Choroid plexus epithelial cell (primary cell): ENCODE data around the gene RNU1-2.
A peak's percentile ranks its signal among the peaks of the same experiment; 100 is the strongest.

Experiments used
- DNase-seq: peaks from one replicate; pipeline ENCODE4 v3.0.0-alpha.2; 2010; ENCODE audit warnings: low read depth
- H3K4me3 ChIP-seq: 2 replicates; pipeline ENCODE4 v1.5.1; 2011; ENCODE audit warnings: low read depth, mild to moderate bottlenecking, control low read depth, low read length, moderate library complexity
- TF ChIP-seq, protein P1 (sequence below): conservative IDR thresholded peaks from 2 replicates; pipeline ENCODE4 v1.5.1; 2011; ENCODE audit warnings: low read depth, mild to moderate bottlenecking, control low read depth, inconsistent platforms, low read length, moderate library complexity

RNU1-2 gene

DNA sequence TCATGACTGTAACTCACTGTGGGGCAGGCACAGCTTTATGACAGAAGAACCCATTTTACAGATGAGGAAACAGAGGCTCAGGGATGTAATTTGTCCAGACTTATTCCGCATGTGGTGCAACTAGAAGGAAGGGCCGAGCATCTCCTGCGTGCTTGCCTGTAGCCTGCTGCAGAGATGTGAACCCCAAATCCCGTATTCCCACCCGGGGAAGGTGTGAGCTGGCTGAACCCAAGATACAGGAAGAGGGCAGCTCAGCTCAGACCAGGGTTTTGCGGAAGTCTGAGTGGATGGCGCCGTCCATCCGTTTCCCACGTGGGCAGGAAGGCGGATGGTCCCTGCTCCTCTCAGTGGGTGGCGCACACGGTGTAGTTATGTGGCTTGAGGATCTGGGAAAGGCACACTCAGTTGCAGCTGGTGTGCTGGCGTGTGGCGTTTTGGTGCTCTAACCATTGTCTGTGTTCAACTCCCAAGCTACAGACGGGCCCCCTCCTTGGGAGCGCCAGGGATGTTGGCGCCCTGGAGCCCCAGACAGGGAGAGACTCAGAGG is 27.2 kb downstream of the RNU1-2 start:
- no peak overlapping the region for H3K4me3 ChIP-seq
- TF ChIP-seq, protein P1, sequence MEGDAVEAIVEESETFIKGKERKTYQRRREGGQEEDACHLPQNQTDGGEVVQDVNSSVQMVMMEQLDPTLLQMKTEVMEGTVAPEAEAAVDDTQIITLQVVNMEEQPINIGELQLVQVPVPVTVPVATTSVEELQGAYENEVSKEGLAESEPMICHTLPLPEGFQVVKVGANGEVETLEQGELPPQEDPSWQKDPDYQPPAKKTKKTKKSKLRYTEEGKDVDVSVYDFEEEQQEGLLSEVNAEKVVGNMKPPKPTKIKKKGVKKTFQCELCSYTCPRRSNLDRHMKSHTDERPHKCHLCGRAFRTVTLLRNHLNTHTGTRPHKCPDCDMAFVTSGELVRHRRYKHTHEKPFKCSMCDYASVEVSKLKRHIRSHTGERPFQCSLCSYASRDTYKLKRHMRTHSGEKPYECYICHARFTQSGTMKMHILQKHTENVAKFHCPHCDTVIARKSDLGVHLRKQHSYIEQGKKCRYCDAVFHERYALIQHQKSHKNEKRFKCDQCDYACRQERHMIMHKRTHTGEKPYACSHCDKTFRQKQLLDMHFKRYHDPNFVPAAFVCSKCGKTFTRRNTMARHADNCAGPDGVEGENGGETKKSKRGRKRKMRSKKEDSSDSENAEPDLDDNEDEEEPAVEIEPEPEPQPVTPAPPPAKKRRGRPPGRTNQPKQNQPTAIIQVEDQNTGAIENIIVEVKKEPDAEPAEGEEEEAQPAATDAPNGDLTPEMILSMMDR, result no peak
- no peak for DNase-seq

DNA sequence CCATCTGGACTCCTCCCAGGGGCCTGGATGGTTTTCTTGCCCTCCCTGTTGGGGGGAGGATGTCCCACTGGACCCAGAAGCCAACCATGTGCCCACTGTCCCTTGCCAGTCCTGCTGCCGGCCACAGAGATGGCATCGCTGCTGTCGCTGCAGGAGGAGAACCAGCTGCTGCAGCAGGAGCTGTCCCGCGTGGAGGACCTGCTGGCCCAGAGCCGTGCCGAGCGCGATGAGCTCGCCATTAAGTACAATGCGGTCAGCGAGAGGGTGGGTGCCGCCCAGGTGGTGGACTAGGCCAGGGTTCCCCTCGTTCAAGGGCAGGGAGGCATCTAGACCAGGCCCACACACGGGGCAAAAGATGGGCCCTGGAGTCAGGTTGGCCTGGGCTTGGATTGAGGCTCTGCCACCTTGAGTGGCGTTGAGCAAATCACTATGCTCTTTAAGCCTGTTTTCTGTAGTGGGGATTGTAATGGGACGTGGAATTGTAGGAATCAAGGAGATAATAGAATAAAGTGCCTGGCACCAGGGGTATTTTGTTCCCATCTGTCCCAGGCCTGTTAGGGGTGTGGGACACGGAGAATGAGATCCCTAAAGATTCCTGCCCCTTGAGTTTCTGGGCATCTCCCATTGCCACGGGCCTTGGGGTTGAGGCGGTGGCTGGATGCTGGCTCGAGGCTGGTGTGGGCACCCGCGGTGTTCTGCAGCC is 28.6 kb downstream of the RNU1-2 start:
- no peak overlapping the region for H3K4me3 ChIP-seq
- TF ChIP-seq, protein P1, result no peak
- DNase-seq, result no peak

DNA sequence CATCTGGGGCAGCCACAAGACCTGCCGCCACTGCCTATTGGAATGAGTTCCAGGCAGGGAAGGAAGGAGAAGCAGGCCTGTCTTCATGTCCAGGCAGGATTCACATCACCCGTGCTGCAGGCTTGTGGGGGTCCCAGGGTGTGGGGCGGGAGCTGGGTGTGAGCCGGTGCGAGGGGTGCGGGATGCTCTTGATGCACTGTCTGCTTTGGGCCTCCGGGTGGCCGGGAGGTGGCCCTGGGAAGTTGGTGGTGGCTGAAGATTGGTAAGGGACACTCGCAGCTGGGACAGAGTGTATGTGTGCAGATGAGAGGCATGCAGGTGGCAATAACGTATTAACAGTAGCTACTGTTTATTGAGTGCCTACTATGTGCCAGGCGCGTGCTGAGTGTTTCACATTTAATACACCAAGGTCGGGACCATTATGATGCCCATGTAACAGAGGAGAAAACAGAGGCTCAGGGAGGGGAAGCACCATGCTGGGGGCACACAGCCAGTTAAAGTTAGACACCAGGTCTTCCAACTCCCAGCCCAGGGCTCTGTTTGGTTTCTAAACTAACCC is 29.2 kb downstream of the RNU1-2 start:
- DNase-seq, result no peak
- TF ChIP-seq, protein P1, result peak; percentile 45
- H3K4me3 ChIP-seq, result no peak overlapping the region

DNA sequence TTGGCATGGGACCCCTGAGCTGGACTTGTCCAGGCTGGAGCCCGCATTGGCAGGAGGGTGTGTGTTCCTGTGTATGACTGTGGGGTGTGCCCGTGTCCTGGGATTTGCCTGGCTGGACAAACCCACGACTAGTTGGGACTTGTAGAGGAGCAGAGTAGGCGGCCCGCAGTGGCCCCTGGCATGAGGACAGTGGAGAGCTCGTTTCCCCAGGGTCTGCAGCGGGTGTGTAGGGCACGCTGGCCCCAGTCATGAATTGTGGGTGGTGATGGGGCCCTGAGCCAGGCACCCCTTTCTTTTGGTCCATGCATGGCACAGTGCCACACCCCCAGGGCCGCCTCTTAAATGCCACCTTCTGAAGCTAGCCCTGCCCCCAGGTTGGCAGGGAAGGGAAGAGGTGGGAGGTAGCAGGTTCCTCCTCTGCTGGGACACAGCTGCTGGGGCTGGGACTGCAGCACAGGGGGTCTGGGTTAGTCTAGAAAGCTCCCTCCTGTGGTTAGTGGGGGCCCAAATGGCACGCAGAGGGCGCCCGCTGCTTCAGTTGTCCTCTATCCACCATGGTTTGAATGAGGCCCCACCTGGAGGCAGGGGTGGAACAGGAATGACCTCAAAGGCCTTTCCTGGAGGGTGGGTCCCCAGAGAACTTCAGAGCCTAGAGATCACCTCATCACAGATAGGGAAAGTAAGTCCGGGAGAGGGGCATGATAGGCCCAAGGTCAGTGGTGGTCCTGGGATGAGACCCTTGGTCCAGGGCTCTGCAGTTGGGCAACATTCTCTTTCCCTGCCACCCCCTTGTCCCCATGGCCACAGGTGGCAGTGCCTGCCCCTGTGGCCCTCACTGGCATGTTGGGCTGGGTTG is 30.1 kb downstream of the RNU1-2 start:
- DNase-seq, result no peak
- H3K4me3 ChIP-seq, result no peak overlapping the region
- TF ChIP-seq, protein P1, result no peak

DNA sequence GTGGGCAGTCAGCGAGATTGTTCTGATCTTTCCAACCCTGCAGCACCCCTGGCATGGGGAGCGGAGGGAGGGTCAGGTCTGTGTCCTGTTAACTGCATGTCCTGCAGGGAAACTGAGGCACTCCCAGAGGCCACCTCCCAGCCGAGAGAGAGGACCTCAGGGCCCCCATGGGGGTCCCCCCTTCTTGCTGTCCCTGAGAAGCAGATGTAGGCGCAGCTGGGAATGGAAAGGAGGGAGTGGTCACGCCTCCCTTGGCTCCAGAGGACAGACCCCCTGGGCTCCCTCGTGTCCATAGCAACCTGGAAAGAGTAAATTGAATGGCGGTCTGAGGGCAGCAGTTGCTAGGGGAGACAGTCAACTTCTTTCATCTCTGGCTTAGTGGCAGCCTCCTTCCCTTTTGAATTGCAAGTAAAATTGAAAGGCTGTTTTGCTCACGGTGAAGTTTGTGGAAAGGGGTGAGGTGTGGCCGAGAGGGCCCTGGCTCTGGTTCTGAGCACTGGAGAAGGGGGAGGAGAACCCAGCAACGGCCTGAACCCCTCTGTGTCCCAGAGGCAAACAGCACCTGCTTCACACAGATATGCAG is 30.8 kb downstream of the RNU1-2 start:
- DNase-seq, result peak; percentile 76
- TF ChIP-seq, protein P1, result no peak
- H3K4me3 ChIP-seq, result no peak overlapping the region

DNA sequence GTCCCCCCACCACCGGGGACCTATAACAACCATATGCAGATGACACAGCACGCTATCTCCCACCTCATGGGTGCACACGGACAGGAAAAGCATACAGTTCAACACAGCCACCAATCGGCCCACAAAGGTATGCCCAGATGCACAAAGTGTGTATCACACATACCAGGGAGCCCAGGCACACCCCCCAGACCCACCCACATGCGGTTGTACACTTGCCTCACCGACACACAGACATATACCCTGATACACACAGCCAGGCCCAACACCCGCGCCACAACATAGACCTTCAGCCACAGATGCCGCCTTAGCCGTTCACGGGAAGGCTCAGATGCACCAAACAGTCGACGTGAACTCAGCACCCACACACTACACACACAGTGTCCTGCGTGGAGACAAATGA is 31.5 kb downstream of the RNU1-2 start:
- DNase-seq, result no peak
- no peak overlapping the region for H3K4me3 ChIP-seq
- TF ChIP-seq, protein P1, result no peak
